OCI-LY1 (cell line): ENCODE results near the gene SPRED1.

Source experiments
- H2AFZ ChIP-seq: fragments of 200-600 bp; sonication (generic), shearing (Covaris generic); 2 replicates; pipeline ENCODE4 v1.6.0; 2014; ENCODE audit warnings: antibody characterized with exemption, mild to moderate bottlenecking, low read length
- H3F3A ChIP-seq: fragments of 200-600 bp; sonication (generic), shearing (Covaris generic); 2 replicates; pipeline ENCODE4 v1.6.0; 2014; ENCODE audit warnings: mild to moderate bottlenecking, antibody characterized with exemption, low read length, moderate library complexity; ENCODE audit not compliant: insufficient read depth
- H3K27ac ChIP-seq: fragments of 200-600 bp; sonication (generic); 2 replicates; pipeline ENCODE4 v1.5.1; 2014; ENCODE audit warnings: low read length, mixed run types, mild to moderate bottlenecking, low read depth; ENCODE audit not compliant: poor library complexity, severe bottlenecking
- H3K27me3 ChIP-seq: fragments of 200-600 bp; sonication (generic); 2 replicates; pipeline ENCODE4 v1.6.0; 2014; ENCODE audit warnings: antibody characterized with exemption, mild to moderate bottlenecking, low read length, moderate library complexity; ENCODE audit not compliant: insufficient read depth
- H3K36me3 ChIP-seq: fragments of 200-600 bp; sonication (generic); 2 replicates; pipeline ENCODE4 v1.6.1; 2014; ENCODE audit warnings: mild to moderate bottlenecking, antibody characterized with exemption, low read length, moderate library complexity, mixed read lengths; ENCODE audit not compliant: insufficient read depth
- H3K4me1 ChIP-seq: fragments of 200-600 bp; sonication (generic); 2 replicates; pipeline ENCODE4 v1.5.1; 2014; ENCODE audit warnings: mild to moderate bottlenecking, low read length, moderate library complexity; ENCODE audit not compliant: insufficient read depth, severe bottlenecking
- H3K4me2 ChIP-seq: fragments of 200-600 bp; sonication (generic), shearing (Covaris generic); 2 replicates; pipeline ENCODE4 v1.6.1; 2014; ENCODE audit warnings: low read length
- H3K4me3 ChIP-seq: fragments of 200-600 bp; sonication (generic); 2 replicates; pipeline ENCODE4 v1.5.1; 2014; ENCODE audit warnings: low read length, low read depth, mild to moderate bottlenecking, mixed read lengths; ENCODE audit not compliant: poor library complexity, severe bottlenecking
- H3K79me2 ChIP-seq: fragments of 200-600 bp; shearing (Covaris generic); 2 replicates; pipeline ENCODE4 v1.6.1; 2016; ENCODE audit warnings: mixed run types, low read length, mixed read lengths; ENCODE audit not compliant: insufficient read depth
- H3K9ac ChIP-seq: fragments of 200-600 bp; sonication (generic), shearing (Covaris generic); 2 replicates; pipeline ENCODE4 v1.6.1; 2014; ENCODE audit warnings: mild to moderate bottlenecking, low read length, mixed read lengths
- H3K9me2 ChIP-seq: fragments of 200-600 bp; sonication (generic), shearing (Covaris generic); 2 replicates; pipeline ENCODE4 v1.6.1; 2014; ENCODE audit warnings: low read depth, mild to moderate bottlenecking, low read length, mixed read lengths
- H3K9me3 ChIP-seq: fragments of 200-600 bp; shearing (Covaris generic); 2 replicates; pipeline ENCODE4 v1.6.1; 2014; ENCODE audit warnings: low read length, mixed read lengths
- H4K20me1 ChIP-seq: fragments of 200-600 bp; sonication (generic), shearing (Covaris generic); 2 replicates; pipeline ENCODE4 v1.6.0; 2016; ENCODE audit warnings: mild to moderate bottlenecking, low read length; ENCODE audit not compliant: insufficient read depth
- EZH2 ChIP-seq: fragments of 200-600 bp; sonication (generic), shearing (Covaris generic); IDR thresholded peaks from 2 replicates; pipeline ENCODE4 v1.8.0; 2017; ENCODE audit warnings: borderline replicate concordance, mixed run types, mild to moderate bottlenecking, antibody characterized with exemption, low read length, moderate library complexity, mixed read lengths
- TF ChIP-seq, protein P1 (sequence below): fragments of 200-600 bp; sonication (generic), shearing (Covaris generic); IDR thresholded peaks from 2 replicates; pipeline ENCODE4 v1.5.1; 2017; ENCODE audit warnings: mild to moderate bottlenecking, antibody characterized with exemption, low read length, moderate library complexity, mixed read lengths

Gene SPRED1

DNA sequence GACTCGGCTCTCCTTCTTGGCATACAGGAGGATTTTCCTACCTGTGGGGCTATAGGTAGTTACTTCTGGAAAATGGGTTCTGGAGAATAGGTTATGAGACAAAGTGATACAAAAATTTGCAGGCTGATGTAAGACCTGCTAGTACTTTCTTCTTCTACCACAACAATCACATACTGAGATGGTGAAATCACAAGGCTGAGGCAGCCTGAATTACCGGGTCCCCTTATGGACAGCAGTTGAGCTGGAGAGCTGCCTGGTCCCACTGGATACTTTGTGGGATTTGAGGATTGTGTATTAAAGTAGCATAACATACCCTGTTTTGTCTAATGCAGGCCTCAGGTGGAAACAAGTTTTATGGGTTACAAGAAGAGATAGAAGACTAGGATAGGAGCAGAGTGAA is 114.8 kb downstream of the SPRED1 start:
- TF ChIP-seq, protein P1, sequence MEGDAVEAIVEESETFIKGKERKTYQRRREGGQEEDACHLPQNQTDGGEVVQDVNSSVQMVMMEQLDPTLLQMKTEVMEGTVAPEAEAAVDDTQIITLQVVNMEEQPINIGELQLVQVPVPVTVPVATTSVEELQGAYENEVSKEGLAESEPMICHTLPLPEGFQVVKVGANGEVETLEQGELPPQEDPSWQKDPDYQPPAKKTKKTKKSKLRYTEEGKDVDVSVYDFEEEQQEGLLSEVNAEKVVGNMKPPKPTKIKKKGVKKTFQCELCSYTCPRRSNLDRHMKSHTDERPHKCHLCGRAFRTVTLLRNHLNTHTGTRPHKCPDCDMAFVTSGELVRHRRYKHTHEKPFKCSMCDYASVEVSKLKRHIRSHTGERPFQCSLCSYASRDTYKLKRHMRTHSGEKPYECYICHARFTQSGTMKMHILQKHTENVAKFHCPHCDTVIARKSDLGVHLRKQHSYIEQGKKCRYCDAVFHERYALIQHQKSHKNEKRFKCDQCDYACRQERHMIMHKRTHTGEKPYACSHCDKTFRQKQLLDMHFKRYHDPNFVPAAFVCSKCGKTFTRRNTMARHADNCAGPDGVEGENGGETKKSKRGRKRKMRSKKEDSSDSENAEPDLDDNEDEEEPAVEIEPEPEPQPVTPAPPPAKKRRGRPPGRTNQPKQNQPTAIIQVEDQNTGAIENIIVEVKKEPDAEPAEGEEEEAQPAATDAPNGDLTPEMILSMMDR = no peak
- TF ChIP-seq EZH2 = no peak
- Histone ChIP-seq H2AFZ (no peak overlapping the region), H3K27ac (no peak overlapping the region), H3K4me2 (no peak overlapping the region), H3K4me3 (no peak overlapping the region), H3K9me2 (no peaks in the 10 kb centered on the region), H3K9me3 (no peaks in the 10 kb centered on the region), H3F3A (no peaks in the 10 kb centered on the region), H3K27me3 (no peaks in the 10 kb centered on the region), H3K9ac (no peak overlapping the region), H3K79me2 (no peaks in the 10 kb centered on the region), H4K20me1 (no peaks in the 10 kb centered on the region), H3K36me3 (no peaks in the 10 kb centered on the region), H3K4me1 (no peaks in the 10 kb centered on the region)

DNA sequence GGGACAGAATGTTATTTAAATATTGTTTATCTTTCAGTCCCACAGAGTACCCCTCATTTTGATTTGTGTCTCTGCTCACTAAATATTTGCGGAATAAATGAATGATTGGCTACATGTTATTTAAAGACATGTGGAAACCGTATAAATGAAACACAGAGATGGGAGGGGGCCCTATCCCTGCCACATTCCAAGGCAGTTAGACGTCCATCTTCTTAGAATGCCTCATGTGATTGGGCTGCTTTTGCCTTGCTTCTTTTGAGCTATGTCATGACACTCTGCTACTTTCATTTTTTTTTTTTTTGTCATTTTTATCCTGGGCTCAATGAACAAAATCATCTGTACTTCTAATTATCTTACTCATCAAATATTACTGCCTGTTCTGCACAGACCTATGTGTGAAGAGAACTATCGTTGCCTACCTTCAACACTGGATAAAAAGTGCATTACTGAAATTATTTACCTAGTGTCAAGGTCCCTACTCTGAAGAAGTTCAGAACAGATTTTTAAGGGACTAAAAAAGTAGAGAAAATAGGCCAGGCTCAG is 117.4 kb downstream of the SPRED1 start:
- H3K4me1 ChIP-seq = no peaks in the 10 kb centered on the region
- H3K4me3 ChIP-seq = no peak overlapping the region
- no peaks in the 10 kb centered on the region for H3K9me3 ChIP-seq
- no peak overlapping the region for H2AFZ ChIP-seq
- H3K4me2 ChIP-seq = no peak overlapping the region
- H3F3A ChIP-seq = no peaks in the 10 kb centered on the region
- H3K79me2 ChIP-seq = no peaks in the 10 kb centered on the region
- H3K27ac ChIP-seq = no peak overlapping the region
- H4K20me1 ChIP-seq = no peaks in the 10 kb centered on the region
- H3K9ac ChIP-seq = no peak overlapping the region
- no peaks in the 10 kb centered on the region for H3K9me2 ChIP-seq
- no peak for TF ChIP-seq EZH2
- TF ChIP-seq, protein P1 = no peak
- no peaks in the 10 kb centered on the region for H3K36me3 ChIP-seq
- H3K27me3 ChIP-seq = no peaks in the 10 kb centered on the region

DNA sequence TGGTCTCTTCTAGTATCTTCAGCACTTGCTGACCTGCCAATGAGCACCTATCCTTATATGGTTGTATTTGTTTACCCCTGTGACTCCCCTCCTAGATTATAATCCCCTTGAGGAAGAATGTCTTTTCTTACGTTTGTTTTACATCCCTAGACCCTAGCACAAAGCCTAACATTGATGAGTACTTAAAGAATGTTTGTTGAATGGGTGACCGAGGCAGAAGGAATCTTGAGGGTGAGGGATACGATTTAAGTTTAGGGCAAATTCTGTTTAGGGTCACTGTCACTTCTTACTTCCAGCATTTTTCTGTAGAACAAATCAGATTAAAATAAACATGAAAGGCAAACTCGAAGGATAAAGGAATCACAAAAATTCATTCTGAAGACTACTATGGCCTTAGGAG is 120.4 kb downstream of the SPRED1 start:
- no peak overlapping the region for H3K27ac ChIP-seq
- no peaks in the 10 kb centered on the region for H3K9me2 ChIP-seq
- no peak for TF ChIP-seq EZH2
- TF ChIP-seq, protein P1 = no peak
- no peaks in the 10 kb centered on the region for H4K20me1 ChIP-seq
- H3K9ac ChIP-seq = no peak overlapping the region
- H3K4me1 ChIP-seq = no peaks in the 10 kb centered on the region
- H3K4me2 ChIP-seq = no peak overlapping the region
- no peaks in the 10 kb centered on the region for H3F3A ChIP-seq
- H3K4me3 ChIP-seq = no peak overlapping the region
- H3K36me3 ChIP-seq = no peaks in the 10 kb centered on the region
- no peak overlapping the region for H2AFZ ChIP-seq
- no peaks in the 10 kb centered on the region for H3K79me2 ChIP-seq
- no peaks in the 10 kb centered on the region for H3K27me3 ChIP-seq
- no peaks in the 10 kb centered on the region for H3K9me3 ChIP-seq
